Hypothalamus (tissue), 51 donors: ENCODE results near the gene RPL38.

Experiments
- DNase-seq, 51 donors: peaks; one replicate each; lab custom pipeline; 2025; lab: John Stamatoyannopoulos, UW

Gene RPL38

GRCh38 chr17:74244548-74244947 lies 41.1 kb downstream of the RPL38 start:
- peak in 35 of 51 donors; percentile 15 to 83 (median 60) for DNase-seq

GRCh38 chr17:74245145-74245831 lies 41.8 kb downstream of the RPL38 start:
- peak in 50 of 51 donors; percentile 37 to 97 (median 83) for DNase-seq

- peak in 4 of 51 donors; percentile 62 to 79 (median 74) for DNase-seq
Observed at GRCh38 chr17:74245871-74246270, 42.4 kb downstream of the RPL38 start.

GRCh38 chr17:74249590-74250270 lies 46.3 kb downstream of the RPL38 start:
- peak in 15 of 51 donors; percentile 12 to 51 (median 31) for DNase-seq

GRCh38 chr17:74250324-74250995 lies 47.0 kb downstream of the RPL38 start:
- peak in 1 of 51 donors; percentile 28 for DNase-seq

GRCh38 chr17:74251051-74251450 lies 47.6 kb downstream of the RPL38 start:
- no peak for DNase-seq

GRCh38 chr17:74251569-74251968 lies 48.1 kb downstream of the RPL38 start:
- DNase-seq, result no peak

GRCh38 chr17:74252211-74252610 lies 48.7 kb downstream of the RPL38 start:
- peak in 1 of 51 donors; percentile 6 for DNase-seq

- DNase-seq, result no peak
Observed at GRCh38 chr17:74253036-74253435, 49.6 kb downstream of the RPL38 start.

- DNase-seq, result no peak
Observed at GRCh38 chr17:74257311-74257710, 53.8 kb downstream of the RPL38 start.

GRCh38 chr17:74259667-74260524 lies 56.4 kb downstream of the RPL38 start:
- no peak for DNase-seq
